Renal cortex interstitium (tissue), 11 donors: ENCODE data around the gene CCL7. TPM values are rescaled to one million over a fixed set of nuclear protein-coding genes. Genes with fewer than 3 reads are reported as not detected.

Experiments
- DNase-seq, 11 donors: peaks; one replicate each; pipeline ENCODE4 v3.0.0-alpha.2; 2013; ENCODE audit warnings: low read depth in 9 of 11, low spot score in 4 of 11; ENCODE audit errors: extremely low read depth in 1 of 11
- polyA plus RNA-seq, 3 donors: library from polyadenylated mRNA; unstranded; fragments of 120-200 nt; gene quantifications; one replicate each; pipeline ENCODE4 v1.2.1, GENCODE V29; 2013; ENCODE audit not compliant: insufficient read length in 3 of 3

The CCL7 gene
- polyA plus RNA-seq, 3 donors = not detected

DNA sequence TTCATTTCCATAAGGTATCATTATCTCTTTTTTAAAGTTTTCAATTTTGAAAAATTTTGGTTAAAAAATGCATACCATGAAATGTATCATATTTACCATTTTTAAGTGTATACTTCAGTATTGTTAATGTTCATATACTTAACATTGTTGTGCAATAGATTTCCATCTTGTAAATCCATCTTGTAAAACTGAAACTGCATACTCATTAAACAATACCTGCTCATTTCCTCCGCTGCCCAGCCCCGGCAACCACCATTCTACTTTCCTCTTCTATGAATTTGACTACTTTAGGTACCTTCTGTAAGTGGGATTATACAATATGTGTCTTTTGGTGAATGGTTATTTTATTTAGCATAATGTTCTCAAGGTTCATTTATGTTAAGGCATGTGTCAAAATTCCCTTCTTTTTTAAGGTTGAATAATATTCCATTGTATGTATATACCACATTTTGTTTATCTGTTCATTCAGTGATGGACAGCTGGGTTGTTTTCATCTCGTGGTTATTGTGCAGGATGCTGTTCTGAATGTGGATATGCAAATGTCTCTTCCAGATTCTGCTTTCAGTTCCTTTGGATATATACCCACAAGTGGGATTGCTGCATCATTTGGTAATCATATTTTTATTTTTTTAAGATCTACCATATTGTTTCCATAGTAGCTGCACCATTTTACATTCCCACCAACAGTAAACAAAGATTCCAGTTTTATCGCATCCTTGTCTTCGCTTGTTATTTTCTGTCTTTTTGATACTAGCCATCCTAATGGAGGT, 8.3 kb upstream of the CCL7 start:
- no peak for DNase-seq

GRCh38 chr17:34265711-34266110, 4.3 kb upstream of the CCL7 start:
- no peak for DNase-seq

DNA sequence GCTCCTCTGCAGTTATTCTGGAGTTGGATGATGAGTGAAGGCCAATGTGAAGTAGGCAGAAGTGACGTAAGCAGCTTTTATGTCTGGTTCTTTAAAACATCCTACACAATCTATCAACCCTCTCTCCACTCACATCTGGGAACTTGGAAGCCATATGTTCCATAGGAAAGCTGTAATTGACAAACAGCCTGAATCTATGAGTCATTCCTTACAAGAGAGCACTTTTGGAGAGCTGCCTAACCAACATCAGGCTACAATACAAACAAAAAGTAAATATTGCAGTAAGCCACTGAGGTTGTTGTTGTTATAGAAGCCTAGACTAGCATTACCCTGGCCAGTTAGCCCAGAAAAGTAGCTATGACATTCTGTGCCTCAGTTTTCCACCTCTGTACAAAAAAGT, 5.9 kb downstream of the CCL7 start:
- no peak for DNase-seq

GRCh38 chr17:34276826-34277225, 6.8 kb downstream of the CCL7 start:
- no peak for DNase-seq

- no peak for DNase-seq
These were observed 13.6 kb downstream of the CCL7 start for GRCh38 chr17:34283571-34283970.

DNA sequence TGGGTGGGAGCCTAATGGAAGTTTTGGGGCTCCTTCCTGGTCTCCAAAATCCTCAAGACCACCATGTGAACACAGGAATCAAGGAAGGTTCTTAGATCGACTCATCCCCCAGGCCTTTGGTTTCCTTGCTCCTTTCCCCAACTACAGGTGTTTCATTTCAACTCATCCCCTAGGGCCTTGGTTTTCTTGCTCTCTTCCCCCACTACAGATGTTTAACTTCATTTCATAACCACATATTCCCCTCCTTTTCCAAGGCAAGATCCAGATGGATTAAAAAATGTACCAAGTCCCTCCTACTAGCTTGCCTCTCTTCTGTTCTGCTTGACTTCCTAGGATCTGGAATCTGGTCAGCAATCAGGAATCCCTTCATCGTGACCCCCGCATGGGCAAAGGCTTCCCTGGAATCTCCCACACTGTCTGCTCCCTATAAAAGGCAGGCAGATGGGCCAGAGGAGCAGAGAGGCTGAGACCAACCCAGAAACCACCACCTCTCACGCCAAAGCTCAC, 15.3 kb downstream of the CCL7 start, which contains the start of gene CCL11:
CCL11 (plus strand) TSS at position 457 of the 507 bp plus-strand sequence. CDS start 67 bp downstream, outside the sequence.
- DNase-seq = peak in 7 of 11 donors; percentile 15 to 52 (median 32)

DNA sequence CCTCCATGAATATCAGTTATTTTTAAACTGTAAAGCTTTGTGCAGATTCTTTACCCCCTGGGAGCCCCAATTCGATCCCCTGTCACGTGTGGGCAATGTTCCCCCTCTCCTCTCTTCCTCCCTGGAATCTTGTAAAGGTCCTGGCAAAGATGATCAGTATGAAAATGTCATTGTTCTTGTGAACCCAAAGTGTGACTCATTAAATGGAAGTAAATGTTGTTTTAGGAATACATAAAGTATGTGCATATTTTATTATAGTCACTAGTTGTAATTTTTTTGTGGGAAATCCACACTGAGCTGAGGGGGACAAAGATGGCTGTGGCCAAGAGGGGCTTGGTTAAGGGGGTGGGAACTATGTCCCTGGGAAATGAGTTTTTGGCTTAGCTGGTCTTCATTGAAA, 17.9 kb downstream of the CCL7 start:
- DNase-seq = no peak

- DNase-seq = no peak
These were observed 20.6 kb downstream of the CCL7 start for GRCh38 chr17:34290586-34290985.

DNA sequence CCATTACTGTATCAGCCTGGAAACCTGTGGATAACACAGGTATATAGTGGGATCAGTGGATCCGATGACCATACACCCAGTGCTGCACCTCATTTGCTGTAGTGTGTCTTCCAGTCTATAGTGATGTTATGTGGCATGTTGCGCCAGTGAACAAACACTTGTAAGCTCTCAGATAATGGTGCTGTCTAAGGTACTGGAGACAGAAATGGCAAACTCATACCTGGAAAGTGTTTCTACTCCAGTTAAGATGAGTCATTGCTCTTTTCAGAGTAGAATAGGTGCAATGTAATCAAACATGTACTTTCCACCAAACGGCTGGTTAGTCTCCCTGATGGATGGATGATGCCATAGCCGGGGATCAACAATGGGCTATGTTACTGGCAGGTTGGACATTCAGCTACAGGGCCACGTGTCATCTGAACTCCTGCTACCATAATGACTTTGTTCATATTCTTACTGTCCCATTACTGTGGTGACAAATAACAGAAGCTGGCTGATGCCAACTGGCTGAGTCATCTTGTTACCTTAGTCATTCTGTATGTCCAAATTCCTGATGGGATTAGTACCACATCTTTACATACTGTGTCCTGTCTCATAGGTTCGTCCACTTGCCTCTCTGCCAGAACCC, 21.8 kb downstream of the CCL7 start:
- DNase-seq = no peak

- no peak for DNase-seq
These were observed 29.0 kb downstream of the CCL7 start for GRCh38 chr17:34299027-34299426.

DNA sequence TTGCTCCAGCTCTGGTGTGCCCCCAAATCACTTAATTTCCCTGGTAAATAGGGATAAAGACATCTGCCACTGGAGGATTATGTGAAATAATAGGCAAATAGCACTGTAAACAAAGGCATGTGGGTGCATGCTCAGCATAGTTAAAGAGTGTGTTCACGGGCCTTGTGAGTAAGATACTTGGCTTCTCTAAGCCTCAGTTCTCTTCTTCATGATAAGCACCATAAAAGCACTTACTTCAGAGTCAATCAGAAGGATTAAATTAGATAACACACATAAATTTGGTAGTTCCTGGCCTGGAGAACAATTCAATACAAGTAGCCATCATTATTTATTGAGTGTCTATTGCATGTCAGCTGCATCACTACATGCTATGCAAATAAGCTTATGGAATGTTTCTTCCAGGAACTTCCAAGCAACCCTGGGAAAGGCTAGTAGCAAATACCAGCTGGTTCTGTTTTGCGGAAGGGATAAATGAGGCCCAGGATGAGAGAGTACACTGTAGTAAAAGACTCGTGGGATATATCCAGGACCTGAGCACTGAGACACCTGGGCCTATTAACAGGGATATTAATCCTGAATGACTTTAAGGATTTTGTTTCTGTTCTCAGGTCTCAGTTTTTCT, 30.0 kb downstream of the CCL7 start:
- no peak for DNase-seq

DNA sequence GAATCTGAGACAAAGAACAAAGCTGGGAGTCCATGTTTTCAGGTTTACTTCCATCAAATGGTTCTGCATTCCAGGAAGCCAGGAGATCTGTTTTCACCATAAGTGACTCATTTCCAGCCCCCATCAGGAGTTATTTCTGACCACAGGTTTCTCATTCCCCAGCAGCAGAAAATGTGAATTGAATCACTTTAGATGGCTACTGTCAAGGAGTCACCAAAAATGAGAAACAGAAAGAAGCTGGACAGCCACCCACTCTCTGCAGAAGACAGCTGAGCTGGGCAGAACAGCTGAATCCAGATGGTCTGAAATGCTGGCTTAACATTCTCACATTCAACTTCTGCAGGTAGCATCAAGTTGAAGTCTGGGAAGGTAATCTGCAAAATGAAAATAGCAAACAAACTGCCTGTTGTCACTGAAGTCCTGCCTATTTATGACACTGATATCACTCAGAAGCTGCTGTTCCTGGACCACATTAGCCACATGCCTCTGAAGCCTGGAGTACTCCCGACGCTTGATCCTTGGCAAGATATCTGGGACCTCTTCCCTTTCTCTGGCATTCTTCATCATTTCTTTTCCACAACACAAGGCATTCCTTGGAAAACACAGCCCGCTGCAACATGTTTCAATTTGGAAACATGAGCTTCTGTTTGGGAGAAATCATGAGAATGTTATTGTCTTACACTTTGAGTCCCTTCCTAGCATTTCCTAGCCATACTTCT, 30.8 kb downstream of the CCL7 start:
- DNase-seq = no peak

DNA sequence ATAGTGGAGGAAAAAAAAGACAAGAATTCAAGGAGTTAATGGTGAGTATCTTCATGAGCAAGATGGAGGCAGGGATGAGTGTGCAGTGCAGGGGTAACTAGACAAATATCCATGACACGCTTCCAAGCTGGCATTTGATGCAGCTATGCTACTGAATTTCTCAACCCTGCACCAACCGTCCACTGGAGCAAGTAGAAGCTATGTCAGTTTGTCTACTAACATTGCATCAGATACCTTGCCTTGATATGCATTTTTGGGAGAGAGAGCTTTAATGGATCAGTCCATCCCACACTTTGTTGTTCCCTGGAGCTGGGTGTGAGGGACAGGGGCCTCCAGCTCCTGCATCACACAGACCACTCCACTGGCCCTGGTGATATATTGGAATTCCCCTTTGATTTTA, 32.0 kb downstream of the CCL7 start:
- DNase-seq = no peak

DNA sequence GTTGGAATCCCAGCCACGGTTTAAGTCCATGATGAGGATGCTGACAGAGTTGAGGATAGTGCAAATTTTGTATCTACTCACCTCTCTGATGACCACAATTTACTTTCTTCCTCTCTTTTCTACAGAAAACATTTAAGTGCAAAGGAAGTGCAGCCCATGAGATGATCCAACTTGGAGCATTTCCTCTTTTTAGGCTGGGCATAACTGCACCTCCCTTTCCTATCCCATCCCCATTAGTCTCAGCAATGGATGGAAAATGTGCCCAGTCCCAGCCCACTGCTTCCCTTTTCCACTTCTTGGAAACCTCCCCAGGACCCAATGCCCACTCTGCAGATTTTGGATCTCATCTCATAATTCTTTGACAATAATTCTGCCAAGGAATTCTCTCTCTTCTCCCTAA, 32.6 kb downstream of the CCL7 start:
- DNase-seq = no peak

DNA sequence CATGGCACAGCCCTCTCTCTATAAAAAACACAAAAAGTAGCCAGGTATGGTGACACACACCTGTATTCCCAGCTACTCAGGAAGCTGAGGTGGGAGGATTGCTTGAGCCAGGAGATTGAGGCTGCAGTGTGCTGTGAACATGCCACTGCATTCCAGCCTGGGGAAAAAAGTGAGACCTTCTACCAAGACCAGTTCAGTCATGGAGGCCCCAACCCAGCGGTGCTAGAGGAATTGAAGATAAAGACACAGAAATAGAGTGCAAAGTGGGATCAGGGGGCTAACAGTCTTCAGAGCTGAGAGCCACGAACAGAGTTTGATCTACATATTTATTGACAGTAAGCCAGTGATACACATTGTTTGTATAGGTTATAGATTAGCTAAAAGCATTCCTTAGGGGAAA, 33.6 kb downstream of the CCL7 start:
- DNase-seq = no peak

DNA sequence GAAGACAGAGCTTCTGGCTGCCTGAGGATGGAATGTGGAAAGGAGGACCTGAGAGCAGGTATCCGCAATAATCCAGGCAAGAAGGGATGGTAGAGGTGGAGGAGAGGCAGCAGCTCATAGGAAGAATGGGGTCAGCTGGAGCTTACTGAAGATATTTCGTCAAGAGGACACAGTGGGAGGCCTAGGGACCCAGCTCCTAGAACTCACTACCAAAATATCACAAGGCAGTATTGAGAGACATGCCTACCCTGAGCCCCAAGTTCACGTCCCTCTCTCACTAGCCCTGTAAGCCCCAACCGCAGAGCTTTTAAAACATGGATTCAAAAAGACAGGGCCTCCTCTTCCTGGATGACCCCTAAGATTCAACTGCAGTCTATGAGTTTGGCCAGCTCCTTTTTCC, 35.0 kb downstream of the CCL7 start:
- DNase-seq = no peak

DNA sequence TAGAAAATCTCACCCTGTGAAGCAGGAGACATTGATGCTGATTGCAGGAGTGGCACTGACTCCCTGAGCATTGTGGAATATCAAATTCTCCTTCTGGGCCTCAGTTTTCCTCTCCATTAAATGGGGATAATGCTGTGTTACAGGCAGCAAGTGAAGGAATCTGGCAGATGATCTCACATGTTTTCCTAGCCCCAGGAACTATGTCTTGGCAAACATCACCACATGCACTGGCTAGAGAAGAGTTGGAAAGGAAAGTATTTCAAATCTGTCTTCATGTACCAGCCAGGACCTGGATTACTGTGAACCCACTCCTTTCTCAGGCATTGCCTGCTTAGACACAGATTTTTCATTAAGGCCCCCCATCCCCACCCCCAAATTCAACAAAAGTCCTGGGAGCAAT, 35.6 kb downstream of the CCL7 start:
- no peak for DNase-seq

GRCh38 chr17:34306466-34306865, 36.4 kb downstream of the CCL7 start:
- DNase-seq = no peak

GRCh38 chr17:34307110-34307509, 37.1 kb downstream of the CCL7 start:
- no peak for DNase-seq

GRCh38 chr17:34308371-34308770, 38.4 kb downstream of the CCL7 start:
- DNase-seq = no peak
